Measurements from ENCODE around the gene FAM171A1.

The FAM171A1 gene

DNA sequence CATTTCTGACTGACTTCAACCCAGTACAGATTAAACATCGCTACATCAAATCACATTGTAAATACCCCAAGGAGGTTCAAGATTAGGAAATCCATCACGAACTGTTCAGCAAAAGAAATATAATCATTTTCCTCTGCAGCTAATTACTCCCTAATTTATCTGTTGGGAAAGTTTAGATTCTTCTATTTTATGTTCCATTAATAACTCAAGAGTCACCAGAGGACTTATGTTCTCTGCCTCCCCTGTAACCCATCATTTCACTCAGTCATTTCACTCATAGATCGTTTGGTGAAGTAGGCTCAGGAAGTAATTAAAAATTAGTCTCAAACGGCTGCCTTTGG lies 45.2 kb downstream of the FAM171A1 start:
- no peak overlapping the region for H3K27ac ChIP-seq (ENCODE audit: low read length)
- no peaks in the 10 kb centered on the region for H3K27me3 ChIP-seq (replicated peaks; ENCODE audit: insufficient read depth, low read length)
- no peaks in the 10 kb centered on the region for H3K9me2 ChIP-seq (replicated peaks; ENCODE audit: insufficient read depth, low read length)
- no peaks in the 10 kb centered on the region for H4K20me1 ChIP-seq (ENCODE audit: insufficient read depth, low read length)
- H3F3A ChIP-seq (ENCODE audit: insufficient read depth, low read length): no peaks in the 10 kb centered on the region
- H3K4me3 ChIP-seq (ENCODE audit: low read length): no peak overlapping the region
- no peaks in the 10 kb centered on the region for H3K79me2 ChIP-seq (ENCODE audit: low read length)
- no peak overlapping the region for H3K4me2 ChIP-seq (ENCODE audit: low read depth, low read length)
- DNase-seq: no peak
- H3K9ac ChIP-seq (ENCODE audit: low read length): no peak overlapping the region
- TF ChIP-seq EZH2 (optimal IDR thresholded peaks at IDR 0.05; ENCODE audit: low read depth, low read length) (no peak), EZH2phosphoT487 (IDR thresholded peaks at IDR 0.05; ENCODE audit: low read length) (no peak)
- TF ChIP-seq, protein P1, sequence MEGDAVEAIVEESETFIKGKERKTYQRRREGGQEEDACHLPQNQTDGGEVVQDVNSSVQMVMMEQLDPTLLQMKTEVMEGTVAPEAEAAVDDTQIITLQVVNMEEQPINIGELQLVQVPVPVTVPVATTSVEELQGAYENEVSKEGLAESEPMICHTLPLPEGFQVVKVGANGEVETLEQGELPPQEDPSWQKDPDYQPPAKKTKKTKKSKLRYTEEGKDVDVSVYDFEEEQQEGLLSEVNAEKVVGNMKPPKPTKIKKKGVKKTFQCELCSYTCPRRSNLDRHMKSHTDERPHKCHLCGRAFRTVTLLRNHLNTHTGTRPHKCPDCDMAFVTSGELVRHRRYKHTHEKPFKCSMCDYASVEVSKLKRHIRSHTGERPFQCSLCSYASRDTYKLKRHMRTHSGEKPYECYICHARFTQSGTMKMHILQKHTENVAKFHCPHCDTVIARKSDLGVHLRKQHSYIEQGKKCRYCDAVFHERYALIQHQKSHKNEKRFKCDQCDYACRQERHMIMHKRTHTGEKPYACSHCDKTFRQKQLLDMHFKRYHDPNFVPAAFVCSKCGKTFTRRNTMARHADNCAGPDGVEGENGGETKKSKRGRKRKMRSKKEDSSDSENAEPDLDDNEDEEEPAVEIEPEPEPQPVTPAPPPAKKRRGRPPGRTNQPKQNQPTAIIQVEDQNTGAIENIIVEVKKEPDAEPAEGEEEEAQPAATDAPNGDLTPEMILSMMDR (IDR thresholded peaks at IDR 0.05; ENCODE audit: low read length): no peak
- no peaks in the 10 kb centered on the region for H3K36me3 ChIP-seq (replicated peaks; ENCODE audit: insufficient read depth, low read length)
- no peak overlapping the region for H2AFZ ChIP-seq (ENCODE audit: low read length)
- H3K4me1 ChIP-seq (ENCODE audit: low read length): peaks cover 3% of the 10 kb centered on the region; the same call in 1 of the 2 replicates
- no peaks in the 10 kb centered on the region for H3K9me3 ChIP-seq (replicated peaks; ENCODE audit: insufficient read depth, low read length)

DNA sequence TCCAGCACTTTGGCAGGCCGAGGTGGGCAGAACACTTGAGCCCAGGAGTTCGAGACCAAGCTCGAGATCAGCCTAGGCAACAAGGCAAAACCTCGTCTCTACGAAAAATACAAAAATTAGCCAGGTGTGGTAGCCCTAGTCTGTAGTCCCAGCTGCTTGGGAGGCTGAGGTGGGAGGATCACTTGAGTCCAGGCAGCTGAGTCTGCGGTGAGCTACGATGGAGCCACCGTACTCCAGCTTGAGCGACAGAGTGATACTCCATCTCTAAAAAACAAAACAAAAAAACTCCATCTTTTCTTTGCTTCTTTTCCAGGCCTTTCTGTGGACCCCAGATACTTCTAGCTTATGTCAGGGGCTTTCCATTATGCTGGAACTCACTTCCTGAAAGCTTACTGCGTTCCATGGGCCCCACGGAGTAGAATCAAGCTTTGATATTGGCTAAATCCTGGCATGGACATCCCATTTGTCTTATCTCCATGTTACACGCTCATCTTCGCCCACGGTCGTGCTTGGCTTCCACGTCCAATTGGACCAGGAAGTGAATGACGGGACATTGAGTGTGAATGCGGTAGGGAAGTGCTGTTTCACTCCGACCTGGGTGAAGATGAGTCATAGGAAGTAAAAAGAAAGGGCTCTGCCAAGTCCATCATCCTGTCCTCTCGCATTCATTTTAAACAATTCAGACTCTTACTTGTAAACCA lies 45.7 kb downstream of the FAM171A1 start:
- Histone ChIP-seq H3K9me3 (replicated peaks; ENCODE audit: insufficient read depth, low read length) (no peaks in the 10 kb centered on the region), H4K20me1 (ENCODE audit: insufficient read depth, low read length) (no peaks in the 10 kb centered on the region), H3K27me3 (replicated peaks; ENCODE audit: insufficient read depth, low read length) (no peaks in the 10 kb centered on the region), H3K27ac (ENCODE audit: low read length) (no peak overlapping the region), H2AFZ (ENCODE audit: low read length) (no peak overlapping the region), H3K79me2 (ENCODE audit: low read length) (no peaks in the 10 kb centered on the region), H3K36me3 (replicated peaks; ENCODE audit: insufficient read depth, low read length) (no peaks in the 10 kb centered on the region), H3K9me2 (replicated peaks; ENCODE audit: insufficient read depth, low read length) (no peaks in the 10 kb centered on the region), H3K4me1 (ENCODE audit: low read length) (peaks cover 5% of the 10 kb centered on the region; the same call in 1 of the 2 replicates), H3K4me2 (ENCODE audit: low read depth, low read length) (no peak overlapping the region), H3K9ac (ENCODE audit: low read length) (no peak overlapping the region), H3K4me3 (ENCODE audit: low read length) (no peak overlapping the region), H3F3A (ENCODE audit: insufficient read depth, low read length) (no peaks in the 10 kb centered on the region)
- DNase-seq: no peak
- TF ChIP-seq, protein P1 (IDR thresholded peaks at IDR 0.05; ENCODE audit: low read length): no peak
- no peak for TF ChIP-seq EZH2 (optimal IDR thresholded peaks at IDR 0.05; ENCODE audit: low read depth, low read length)
- no peak for TF ChIP-seq EZH2phosphoT487 (IDR thresholded peaks at IDR 0.05; ENCODE audit: low read length)

DNA sequence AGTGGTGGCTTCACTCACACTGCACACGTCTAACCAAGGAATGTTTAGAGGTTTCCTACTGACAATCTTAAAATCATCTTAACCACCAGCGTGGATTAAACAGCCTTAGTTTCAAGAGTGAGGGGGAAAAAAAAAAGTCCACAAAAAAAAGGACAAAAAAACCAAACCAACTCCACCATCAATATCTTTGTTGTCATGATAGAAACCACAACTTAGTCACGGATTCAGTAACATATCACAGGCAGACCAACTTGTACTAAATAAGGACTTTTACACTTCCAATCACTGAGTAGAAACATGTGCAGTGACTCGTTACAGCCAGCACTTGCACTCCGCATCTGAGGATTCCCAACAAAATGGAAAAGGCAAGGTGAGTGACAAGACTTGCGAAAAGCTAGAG lies 46.5 kb downstream of the FAM171A1 start:
- Histone ChIP-seq H3K4me1 (ENCODE audit: low read length) (peaks cover 5% of the 10 kb centered on the region; the same call in 1 of the 2 replicates), H3K27ac (ENCODE audit: low read length) (no peak overlapping the region), H3K9ac (ENCODE audit: low read length) (no peak overlapping the region), H4K20me1 (ENCODE audit: insufficient read depth, low read length) (no peaks in the 10 kb centered on the region), H3F3A (ENCODE audit: insufficient read depth, low read length) (no peaks in the 10 kb centered on the region), H3K9me3 (replicated peaks; ENCODE audit: insufficient read depth, low read length) (no peaks in the 10 kb centered on the region), H3K4me3 (ENCODE audit: low read length) (no peak overlapping the region), H3K36me3 (replicated peaks; ENCODE audit: insufficient read depth, low read length) (no peaks in the 10 kb centered on the region), H3K9me2 (replicated peaks; ENCODE audit: insufficient read depth, low read length) (no peaks in the 10 kb centered on the region), H3K27me3 (replicated peaks; ENCODE audit: insufficient read depth, low read length) (no peaks in the 10 kb centered on the region), H2AFZ (ENCODE audit: low read length) (no peak overlapping the region), H3K4me2 (ENCODE audit: low read depth, low read length) (no peak overlapping the region), H3K79me2 (ENCODE audit: low read length) (no peaks in the 10 kb centered on the region)
- DNase-seq: no peak
- TF ChIP-seq EZH2 (optimal IDR thresholded peaks at IDR 0.05; ENCODE audit: low read depth, low read length) (no peak), EZH2phosphoT487 (IDR thresholded peaks at IDR 0.05; ENCODE audit: low read length) (no peak)
- TF ChIP-seq, protein P1 (IDR thresholded peaks at IDR 0.05; ENCODE audit: low read length): no peak
